Activated CD4-positive, alpha-beta T cell treated with anti-CD3 and anti-CD28 coated beads for 24 hours (primary cell): ENCODE data around the gene PDGFA.
"Not testable (repeated sequence)": the region's sequence is repeated elsewhere in the genome, so short reads cannot be mapped to it uniquely, and the experiment has no call there.

Source experiments
- DNase-seq, 2 donors: peaks; one replicate each; pipeline ENCODE4 v3.0.0-alpha.2; 2020; ENCODE audit warnings: low read depth in 2 of 2

PDGFA gene

GRCh38 chr7:552151-552867 is 32.7 kb upstream of the PDGFA start:
- not testable (repeated sequence) for DNase-seq

GRCh38 chr7:551615-551970 is 31.9 kb upstream of the PDGFA start:
- DNase-seq = not testable (repeated sequence)

DNA sequence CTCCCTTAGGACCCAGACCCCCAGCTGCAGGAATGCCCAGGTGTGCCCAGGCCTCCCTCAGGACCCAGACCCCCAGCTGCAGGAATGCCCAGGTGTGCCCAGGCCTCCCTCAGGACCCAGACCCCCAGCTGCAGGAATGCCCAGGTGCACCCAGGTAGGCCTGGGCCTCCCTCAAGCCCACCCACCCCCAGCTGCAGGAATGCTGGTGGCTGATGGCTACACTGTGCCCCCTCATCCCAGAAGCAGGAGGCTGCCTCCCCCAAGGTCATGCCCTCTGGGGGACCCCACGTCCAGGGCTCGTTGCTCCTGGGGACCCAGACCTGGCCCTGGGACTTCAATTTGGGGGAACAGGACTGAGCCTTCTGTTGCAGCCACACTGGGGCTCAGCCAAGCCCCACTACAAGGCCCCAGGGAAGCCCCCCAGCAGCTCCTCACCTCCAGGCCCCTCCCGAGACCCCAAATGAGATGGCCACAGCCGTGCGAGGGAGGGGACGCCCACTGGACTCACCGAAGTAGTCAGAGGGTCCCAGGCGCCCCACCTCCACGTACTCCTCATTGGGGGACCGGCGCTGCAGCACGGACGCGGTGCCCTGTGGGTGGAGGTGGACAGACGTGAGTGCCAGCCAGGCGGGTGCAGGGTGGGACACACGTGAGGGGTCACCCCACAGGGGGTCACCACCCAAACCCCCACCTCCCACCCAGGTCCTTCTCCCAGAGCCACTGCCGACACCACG is 31.4 kb upstream of the PDGFA start:
- no peak for DNase-seq

- no peak for DNase-seq
Measured at GRCh38 chr7:549891-550625, 30.4 kb upstream of the PDGFA start.

DNA sequence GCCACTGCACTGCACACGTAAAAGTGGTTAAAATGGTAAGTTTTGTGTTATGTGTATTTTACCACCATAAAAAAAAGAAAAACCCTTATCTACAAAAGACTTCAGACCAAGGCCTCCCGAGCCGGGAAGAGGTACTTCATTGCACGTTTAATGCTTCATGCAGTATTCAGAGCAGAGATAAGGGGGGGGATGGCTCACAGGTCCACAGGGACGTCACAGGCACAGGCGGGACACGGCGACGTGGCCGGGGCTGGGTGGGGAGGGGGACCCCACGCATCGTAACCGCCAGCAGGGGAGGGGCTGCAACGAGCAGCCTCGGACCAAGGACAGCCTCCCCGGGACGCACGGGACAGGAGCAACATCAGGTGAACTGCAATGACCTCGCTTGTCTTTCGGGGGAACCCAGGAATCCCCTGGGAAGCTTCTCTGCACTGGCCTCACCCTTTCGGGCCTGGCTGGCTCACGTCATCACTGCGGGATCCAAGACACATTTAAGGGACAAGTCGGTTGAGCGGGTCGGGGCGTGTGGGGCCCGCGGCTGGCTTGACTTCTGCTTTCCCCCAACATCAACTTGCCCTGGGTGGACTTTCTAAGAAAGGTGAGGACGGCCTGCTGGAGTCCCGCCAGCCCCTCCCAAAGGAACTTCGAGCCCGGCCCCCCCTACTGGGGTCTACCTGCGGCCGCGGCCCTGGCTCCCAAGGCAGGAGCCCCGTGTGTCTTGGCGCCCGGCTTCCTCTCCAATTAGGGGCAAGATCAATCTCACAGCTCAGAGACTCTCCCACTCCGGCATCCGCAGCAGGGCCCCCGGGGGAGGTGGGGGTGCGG is 29.6 kb upstream of the PDGFA start:
- no peak for DNase-seq

GRCh38 chr7:548401-548800 is 28.8 kb upstream of the PDGFA start:
- no peak for DNase-seq

- DNase-seq = no peak
Measured at GRCh38 chr7:545470-545869, 25.8 kb upstream of the PDGFA start.

DNA sequence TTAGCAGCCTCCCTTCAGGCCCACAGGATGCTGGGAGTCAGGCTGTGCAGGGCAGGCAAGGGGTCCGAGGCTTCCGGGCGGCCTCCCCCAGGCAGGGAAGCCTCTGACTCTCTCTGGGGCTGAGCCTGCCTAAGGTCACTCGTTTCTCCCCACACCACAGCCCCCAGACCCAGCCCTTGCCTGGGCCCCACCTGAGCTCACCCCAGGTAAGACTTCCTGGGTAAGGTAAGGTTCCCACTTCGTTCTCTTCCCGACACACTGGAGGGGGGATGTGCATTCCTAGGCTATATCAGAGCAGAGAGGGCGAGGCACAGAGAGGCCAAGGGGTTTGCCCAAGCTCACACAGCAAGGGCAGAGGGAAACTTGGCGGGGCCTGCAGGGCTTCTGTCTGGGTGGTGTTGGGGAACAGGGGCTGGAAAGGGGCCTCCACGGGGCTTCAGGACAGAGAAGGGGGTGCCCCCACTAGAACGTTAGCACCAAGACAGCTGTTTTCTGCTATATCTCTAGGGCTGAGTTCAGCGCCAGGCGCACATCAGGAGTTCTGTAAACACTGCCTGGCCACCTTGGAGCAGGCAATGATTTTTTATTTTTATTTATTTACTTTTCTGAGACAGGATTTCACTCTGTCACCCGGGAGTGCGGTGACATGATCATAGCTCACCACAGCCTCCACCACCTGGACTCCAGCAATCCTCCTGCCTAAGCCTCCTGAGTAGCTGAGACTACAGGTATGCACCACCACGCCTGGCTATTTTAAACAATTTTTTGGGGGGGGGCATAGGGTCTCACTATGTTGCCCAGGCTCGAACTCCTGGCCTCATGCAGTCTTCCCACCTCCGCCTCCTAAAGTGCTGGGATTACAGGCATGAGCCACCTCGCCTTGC is 24.9 kb upstream of the PDGFA start:
- DNase-seq = no peak

DNA sequence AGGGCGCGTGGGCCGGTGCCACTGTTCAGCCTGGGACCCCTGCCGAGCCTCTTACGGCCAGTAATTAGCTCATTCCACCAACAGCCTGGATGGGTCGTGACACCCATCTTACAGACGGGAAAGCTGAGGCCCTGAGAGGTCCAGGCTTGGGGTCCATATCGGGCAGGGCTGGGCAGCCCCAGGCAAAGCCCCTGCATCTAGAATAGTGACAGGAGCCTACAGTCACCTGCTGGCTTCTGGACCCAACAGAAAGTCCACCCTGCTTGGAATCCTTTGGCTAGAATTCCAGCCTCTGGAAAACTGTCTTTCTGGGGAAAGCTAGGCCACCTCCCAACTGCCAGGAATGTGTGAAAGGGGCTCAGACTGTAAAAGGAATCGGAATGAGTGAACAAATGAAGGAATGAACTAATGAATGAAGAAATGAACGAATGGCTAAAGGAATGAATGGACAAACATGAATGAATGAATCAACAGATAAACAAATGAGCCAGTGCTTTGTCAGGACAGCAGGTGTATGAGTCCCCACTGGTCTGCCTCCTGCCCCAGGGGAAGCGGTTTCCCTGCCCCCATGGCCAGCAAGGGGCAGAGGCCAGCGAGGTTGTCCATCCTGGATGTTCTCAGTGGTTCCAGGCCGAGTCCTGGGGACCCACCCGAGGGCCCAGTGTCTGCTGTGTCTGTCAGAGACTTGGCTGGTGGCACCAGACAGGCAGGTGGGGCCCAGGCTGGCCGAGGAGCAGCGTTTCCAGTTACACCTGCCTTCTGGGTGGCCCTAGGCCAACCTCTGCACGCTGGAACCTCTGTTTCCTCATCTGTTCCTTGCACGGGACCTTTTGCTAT is 24.1 kb upstream of the PDGFA start:
- no peak for DNase-seq

- DNase-seq = no peak
Measured at GRCh38 chr7:542713-543500, 23.3 kb upstream of the PDGFA start.

GRCh38 chr7:542131-542712 is 22.6 kb upstream of the PDGFA start:
- no peak for DNase-seq

GRCh38 chr7:541661-542060 is 22.0 kb upstream of the PDGFA start:
- no peak for DNase-seq

DNA sequence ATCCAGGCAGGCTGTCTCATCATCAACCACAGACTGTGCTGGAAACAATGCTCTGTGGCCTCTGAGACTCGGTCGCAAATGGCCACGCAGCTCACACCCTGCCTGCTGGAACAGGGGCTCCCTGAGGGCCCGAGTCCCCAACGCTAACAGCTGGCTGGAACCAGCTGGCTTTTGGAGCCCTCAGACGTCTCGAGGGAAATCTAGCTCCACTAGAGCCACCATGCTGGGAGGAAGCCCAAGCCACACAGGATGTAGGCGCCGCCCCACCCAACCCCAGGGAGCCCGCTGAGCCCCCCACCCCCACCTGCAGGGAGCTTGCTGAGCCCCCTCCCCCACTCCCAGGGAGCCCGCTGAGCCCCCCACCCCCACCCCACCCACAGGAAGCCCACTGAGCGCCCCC is 21.4 kb upstream of the PDGFA start:
- DNase-seq = no peak

DNA sequence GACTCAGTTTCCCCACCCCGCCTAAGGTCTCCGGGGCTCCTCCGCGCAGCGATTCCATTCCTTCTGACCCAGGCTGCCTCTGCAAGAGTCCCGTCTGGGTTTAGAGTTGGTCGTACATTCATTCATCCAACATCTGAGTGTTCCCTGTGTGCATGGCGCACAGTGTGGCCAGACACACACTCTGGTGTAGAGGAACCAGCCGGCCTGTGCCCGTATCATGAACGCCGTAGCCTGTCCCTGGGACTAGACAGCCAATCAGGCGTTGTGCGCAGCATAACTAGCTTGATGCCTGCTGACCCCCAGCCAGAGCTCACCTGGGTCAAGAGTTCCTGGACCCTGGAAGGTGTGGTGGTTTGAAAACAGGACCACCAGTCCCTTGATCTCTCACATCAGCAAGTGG is 20.9 kb upstream of the PDGFA start:
- no peak for DNase-seq

DNA sequence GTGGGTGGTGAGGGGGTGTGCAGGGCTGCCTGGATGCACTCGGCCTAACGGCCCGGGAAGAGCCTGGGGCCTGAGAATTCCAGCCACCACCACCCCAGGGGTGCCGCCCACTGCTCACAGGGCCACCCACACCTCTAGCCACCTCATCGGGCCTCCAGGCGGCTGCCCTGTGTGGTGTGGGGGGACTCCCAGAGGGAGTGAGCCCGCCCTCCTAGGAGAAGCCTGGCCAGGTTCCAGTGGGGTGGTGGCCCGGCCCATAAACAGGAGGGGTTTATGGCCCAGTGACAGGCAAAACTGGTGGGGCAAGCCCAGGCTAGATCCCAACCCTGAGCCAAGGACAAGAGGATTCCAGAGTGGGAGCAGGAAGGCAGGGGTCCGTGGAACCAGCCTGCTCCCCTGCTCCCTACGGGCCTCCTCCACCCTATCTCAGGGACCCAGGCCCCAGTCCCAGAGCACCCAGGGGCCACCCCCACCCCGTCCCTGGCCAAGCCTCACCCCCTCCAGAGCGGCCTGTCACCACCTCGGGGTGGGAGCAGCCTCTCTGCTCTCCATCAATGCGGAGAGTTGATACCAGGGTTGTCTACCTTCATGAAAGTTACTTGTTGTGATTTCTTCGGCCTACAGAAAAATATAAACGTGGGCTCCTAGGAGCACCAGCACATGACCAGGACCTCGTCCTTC is 20.2 kb upstream of the PDGFA start:
- no peak for DNase-seq

DNA sequence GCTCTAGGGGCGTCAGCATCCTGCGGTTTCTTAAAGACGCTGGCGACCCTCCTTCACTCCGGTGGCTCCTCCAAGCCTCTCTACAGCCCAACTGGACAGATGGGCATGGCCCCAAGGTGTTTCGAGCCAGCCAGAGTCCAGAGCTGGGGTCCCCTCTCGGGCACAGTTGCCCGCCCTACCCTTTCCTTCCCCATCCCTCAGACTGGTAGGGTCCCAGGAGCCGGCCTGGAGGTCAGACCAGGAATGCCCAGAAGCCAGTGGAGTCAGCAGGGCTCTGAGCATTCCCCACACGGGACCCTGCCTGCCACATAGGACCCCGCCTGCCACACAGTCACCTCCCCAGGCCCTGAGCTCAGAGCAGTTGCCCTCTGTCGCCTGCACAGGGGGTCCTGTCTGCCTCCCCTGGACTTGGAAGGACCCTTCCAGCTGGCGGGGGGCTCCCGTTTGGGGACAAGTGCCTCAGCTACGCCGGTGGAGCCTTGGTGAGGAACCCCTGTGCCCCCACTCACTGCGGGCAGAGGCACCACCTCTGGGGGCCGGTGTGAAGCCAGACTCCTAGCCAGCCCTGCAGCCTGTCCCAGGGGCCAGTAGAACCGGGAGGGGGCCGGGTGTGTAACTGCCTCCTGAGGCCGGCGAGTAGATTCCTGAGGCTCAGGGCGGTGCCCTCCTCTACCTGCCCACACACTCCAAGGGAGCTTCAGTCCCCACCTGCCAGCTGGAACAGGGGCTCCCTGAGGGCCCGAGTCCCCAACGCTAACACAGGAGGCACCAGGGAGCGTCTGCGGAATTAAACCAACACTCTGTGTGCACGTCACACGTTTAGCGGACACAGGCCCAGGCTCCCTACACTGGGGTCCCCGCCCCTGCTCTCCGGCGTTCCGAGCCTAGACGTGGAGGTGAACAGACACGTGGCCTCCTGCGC is 19.4 kb upstream of the PDGFA start:
- DNase-seq = no peak
